Activated T-cell treated with anti-CD3 and anti-CD28 coated beads for 1 hour (primary cell): Measurements from ENCODE around the gene GPX2.

Experiments used
- DNase-seq: peaks from one replicate; pipeline ENCODE4 v3.0.0-alpha.2; 2020; ENCODE audit warnings: low read depth

The GPX2 gene

DNA sequence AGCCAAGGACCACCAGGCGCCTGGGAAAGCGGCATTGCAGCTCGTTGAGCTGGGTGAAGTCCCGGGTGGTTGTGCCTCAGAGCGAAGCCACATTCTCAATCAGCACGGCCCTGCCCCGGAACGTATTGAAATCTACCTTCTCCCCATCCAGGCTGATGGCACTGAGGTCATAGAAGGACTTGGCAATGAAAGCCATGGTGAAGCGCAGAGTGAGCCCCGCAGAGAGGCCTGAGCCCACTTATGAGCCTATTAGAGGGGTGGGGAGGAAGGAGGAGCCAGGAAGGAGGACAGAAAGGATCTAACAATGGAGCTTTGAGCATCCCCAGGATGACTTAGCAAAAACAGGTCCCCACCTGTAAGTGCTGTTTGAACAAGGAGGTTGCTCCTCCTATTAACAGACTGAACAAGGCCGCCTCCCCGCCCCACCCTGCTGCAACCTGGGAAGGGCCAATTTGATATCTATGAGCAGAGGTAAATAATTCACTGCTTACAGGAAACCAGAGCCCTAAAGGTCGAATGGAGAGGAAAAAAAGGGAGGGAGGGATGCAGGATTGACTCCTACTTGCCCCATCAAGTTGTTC is at the start of gene GPX2:
Gene GPX2 (minus strand): TSS at position 215 of the 581 bp plus-strand sequence. CDS start 19 bp downstream, at position 196.
- DNase-seq: no peak

DNA sequence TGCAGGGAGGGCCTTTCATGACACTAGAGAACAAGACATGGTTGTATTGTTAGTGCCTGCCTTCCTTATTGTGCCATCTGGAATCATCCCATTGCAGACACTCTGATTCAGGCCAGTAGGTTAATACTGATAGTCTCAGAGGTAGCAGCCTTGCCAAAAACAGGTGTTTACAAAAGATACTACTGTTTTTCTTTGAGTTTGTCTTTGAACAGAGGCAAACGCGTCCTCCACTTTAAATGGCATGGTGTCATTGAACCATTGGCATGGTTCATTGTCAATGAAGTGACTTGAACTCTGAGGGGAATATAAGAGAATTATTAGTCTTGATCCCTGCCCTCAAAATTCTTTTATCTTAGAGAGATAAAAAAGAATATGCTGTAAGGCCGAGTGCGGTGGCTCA is 48.4 kb upstream of the GPX2 start:
- no peak for DNase-seq

DNA sequence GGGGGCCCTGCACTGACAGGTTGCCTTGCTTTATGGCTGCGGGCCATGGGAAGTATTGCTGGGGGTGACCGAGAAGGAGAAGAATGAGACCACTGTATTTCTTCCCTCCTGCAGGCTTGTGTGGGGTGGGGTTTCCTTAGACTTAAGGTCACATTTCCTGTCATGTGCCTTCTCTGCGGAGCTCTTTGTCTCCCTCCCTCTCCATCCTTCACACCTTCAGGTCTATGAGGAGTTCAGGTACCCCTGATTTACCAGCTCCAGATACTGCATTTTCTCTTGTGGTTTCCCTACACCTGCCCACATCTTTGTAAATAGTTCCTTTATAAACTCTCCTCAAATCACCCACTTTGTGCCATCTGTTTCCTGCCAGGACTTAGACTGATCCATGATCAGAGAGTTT is 47.8 kb upstream of the GPX2 start:
- no peak for DNase-seq

DNA sequence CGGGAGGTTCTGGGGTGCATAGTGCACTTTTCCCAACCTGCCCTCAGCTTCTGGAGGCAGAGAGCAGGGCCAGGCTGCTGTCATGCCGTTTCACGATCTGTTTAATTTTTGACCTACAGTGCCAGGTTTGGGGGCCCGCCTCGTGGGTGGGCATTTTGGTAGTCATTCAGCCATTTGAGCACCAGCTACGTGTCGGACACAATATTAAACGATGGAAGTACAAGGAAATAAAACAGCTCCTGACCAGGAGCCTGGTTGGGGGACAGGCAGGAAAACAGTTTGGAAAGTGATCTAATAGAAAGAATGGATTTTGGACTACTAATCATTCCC is 44.9 kb upstream of the GPX2 start:
- DNase-seq: no peak

DNA sequence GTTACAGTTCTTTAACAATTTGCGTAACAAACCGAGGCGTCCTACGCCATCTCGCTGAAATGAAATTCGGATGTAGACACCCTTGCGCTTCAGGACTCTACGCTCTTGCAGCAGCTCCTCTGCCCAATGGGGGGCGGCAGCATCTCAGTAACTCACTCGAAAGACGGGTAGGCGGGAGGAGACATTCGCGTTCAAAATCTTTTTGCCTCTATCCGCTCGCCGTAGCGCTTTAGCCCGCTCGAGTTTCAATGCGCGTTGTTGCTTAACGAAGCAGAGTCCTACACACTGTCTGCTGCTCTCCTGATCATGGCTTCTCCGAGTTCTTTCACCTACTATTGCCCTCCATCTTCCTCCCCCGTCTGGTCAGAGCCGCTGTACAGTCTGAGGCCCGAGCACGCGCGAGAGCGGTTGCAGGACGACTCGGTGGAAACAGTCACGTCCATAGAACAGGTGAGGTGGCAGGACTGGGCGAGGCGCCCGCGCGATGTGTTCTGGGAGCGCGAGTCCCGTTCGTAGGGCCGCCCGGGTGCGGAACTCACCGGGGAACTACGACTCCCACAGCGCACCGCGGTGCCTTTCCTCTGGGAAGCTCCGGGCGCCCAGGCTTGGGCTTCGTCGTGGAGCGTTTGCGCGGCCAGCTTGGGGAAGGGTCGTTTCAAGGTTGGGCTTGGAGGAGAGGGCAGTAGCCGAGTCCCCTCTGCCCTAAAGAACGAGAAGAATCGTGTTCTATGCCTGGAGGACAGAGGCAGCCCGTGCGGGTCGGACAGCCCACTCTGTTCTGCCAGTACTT is 44.3 kb upstream of the GPX2 start, which contains the start of gene FNTB:
Gene FNTB (plus strand): TSS at position 248 of the 790 bp plus-strand sequence. CDS start 59 bp downstream, at position 307.
- peak; percentile 83 for DNase-seq

DNA sequence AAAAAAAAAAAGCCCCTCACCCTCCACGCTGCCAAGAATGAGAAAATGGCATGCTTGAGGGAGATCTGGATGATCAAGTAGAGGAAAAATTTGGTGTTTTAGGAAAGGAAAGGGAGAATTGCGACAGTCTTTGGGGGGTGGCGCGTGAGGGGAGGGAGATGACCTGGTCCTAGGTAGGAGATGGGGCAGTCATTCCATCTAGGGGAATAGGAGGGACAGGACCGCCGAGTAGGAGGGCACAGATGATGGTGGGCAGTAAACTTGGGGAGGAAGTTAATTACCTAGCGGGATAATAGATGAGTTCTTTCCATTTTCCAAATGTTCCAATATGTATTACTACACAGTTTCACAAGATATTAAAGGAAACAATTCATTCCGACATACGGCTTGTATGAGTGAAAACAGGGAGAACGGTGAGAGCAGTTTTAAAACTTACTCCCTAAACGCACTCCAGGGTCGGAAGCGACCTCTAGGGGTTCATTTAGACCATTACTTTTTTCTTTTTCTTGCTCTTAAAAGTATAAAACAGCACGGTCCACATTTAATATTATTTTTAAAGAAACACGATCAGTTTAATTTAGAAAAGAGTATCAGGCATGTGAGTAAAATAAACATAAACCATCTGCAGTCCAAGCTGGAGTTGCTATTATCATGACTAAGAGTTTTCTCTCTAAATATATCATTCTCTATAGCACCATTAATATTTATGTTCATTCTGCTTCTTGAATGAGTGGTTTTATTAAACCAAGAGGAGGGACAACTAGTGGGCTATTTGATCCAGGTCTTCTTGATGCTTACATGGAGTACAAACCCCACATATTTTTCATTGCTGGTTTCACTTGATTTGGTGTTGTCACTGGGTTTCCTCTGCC is 41.1 kb upstream of the GPX2 start:
- peak; percentile 32 for DNase-seq

DNA sequence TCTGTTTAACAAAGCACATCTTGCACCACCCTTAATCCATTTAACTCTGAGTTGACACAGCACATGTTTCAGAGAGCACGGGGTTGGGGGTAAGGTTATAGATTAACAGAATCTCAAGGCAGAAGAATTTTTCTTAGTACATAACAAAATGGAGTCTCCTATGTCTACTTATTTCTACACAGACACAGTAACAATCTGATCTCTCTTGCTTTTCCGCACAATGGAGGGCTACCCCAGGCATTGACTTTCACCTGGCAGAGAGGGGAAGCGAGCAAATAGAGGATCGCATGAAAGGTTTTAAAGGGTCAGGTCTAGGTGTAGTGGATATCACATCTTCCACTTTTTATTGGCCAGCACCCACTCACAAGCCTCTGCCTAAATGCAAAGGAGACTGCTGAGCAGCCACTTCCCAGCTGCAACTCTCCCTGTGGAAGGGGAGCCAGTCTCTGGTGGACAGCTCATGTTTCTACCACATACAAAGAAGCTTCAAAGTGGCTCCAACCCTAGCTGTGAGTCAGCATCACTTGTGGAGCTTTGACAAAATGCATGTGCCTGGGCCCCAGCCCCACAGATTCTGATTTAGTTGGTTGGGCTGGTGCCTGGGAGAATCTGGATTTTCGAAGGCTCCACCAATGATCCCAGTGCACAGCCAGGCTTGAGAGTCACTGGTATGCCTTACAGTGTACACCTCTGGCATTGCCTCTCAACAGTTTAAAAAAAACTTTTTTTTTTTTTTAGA is 37.0 kb upstream of the GPX2 start:
- no peak for DNase-seq

DNA sequence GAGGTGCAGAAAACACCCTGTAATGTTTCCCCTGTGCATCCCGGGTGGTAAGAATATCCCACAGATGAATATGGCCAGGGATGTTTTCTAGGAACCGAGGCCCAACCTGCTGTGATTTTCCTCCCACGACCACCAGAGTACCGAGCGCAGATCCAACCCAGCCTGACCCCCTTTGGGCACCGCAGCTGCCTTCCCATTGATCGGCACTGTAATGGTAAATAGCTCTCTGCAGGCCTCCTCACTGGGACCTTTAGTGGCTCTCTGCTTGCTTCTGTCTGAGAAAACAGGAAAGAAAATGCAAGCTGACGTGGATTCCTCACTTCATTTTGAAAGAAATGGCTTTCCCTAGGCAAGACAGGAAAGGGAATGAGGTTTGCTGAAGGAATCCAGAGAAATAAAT is 32.0 kb upstream of the GPX2 start:
- no peak for DNase-seq

DNA sequence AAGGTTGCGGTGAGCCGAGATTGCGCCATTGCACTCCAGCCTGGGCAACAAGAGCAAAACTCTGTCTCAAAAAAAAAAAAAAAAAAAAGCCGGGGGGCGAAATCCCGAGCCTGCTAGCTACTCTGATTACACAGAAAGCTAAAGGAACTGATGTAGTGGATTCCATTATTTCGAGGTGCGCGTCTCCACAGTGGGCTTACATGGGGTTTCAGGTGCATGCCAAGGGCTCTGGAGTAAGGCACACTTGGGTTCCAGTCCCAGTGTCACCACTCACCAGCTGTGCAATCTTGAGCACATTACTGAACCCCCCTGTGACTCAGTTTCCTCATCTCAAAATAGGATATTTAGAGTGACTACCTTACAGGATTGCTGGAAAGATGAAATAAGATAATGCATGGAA is 31.3 kb upstream of the GPX2 start:
- DNase-seq: no peak

DNA sequence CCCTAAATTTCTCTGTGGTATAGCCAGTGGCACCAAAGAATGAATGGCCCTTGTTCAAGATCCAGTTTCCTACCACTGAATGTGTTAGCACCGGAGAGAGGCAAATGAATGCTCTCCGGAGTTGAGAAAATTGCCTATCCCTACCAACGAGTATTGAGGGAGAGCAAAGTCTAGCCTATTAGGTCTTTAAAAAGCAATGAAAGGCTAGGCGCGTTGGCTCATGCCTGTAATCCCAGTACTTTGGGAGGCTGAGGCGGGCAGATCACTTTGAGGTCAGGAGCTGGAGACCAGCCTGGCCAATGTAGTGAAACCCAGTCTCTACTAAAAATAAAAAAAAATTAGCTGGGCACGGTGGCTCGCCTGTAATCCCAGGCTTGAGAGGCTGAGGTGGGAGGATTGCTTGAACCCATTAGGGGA is 30.5 kb upstream of the GPX2 start:
- no peak for DNase-seq

DNA sequence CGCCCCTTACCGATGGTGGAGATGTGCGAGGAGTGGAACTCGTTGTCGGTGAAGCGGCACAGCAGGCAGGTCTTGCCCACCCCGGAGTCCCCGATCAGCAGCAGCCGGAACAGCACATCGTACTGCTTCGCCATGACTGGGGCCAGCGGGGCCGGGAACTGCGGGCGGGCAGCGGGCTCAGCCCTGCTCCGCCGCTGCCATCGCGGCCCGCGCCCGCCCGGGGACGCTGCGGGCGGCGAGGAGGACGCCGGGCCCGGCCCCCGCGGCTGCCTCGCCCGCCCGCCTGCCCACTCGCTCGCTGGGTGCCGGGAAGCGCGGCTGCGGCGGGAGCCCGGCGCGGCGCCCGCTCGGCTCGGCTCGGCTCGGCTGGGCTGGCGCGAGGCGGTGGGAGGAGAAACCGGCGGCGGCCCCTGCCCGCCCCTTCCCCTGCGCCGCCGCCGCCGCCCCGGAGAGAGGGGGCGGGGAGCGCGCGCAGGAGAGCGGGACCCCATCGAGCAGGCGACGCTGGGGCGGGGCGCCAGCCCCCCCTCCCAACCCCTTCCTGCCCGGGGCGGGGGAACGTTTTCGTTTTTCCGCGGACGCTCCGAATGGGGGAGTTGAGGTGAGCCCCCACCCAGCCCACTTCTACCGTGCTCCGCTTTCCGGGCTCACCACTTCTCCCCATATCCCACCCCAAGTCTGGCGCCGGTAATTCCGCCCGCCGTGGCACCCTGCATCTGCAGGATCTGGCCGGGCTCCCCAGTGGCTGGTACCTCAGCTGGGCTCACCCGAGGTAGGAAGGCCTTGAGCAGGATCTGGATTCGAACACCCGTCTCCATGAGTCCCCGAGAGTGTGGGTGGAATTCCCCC is 29.6 kb upstream of the GPX2 start, which contains the start of gene RAB15:
Gene RAB15 (minus strand): TSS at position 394 of the 849 bp plus-strand sequence. CDS start 260 bp downstream, at position 134.
- no peak for DNase-seq

DNA sequence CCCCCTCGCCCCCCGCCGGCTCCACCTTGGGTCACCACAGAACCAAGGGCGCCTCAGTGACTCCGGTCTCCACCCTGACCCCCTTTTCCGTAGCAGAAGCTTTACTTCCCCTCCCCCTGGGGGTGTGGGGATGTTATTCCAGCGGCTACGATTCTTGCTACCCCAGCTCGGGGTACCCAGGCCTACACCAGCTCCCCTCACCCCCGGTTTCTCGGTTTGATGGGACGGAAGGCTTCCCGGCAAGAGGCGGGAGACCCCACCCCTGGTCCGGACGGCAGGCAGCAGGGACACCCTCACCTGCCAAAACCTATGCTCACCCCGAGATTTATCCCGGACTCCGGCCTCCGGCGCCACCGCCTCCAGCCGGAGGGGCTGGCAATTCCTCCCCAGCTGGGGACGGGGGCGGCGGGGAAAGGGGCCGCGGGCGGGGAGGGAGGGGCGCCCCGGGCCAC is 29.0 kb upstream of the GPX2 start:
- no peak for DNase-seq

DNA sequence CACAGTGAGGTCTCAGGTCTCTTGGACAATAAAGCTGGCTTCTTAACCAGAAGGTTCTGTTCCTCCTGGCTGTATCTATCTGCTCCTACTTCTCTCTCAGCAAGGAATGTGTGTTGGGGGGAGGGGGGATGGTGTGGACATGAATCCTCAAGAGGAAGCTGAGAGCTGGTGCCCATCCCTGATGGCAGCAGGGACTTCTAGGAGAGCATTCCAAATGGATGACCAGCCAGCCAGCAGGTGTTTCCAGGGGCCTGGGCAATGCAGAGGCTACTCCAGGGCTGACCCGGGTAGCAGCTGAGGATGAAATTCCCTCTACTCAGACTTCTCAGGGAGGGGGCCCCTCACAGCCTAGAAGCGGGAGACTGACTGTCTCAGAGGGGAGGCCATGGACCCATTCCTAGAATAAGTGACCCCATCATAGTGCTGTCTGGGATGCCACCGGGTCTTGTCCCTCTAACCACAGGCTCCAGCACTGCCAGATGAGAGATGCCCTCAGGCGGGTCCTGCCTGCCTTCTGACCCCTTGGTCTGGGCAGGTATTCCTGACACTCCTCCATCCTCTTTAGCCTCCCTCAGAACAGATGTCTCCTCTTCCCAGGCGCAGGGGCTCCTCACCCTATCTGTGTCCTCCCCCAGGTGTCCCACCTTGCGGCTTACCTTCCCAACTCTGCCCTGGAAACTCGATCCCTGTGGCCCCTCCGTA is 28.4 kb upstream of the GPX2 start:
- no peak for DNase-seq

DNA sequence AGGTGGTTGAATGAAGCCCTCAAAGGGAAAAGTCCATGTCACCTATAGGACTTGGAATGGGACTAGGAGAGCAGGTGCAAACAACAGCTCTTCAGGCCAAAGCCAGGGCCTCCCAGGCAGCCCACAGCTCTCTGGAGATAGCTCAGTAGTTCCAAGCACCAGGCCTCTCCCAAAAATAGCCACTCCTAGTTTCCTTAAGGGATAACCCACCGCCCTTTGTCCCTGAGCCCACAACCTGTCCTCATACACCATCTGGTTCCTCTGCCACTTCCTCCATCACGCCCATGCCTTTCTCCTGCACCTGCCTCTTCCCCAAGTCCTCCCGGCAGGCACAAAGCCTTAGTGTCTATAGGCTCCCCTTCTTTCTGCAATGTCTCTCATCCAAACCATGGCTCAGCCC is 27.5 kb upstream of the GPX2 start:
- no peak for DNase-seq

DNA sequence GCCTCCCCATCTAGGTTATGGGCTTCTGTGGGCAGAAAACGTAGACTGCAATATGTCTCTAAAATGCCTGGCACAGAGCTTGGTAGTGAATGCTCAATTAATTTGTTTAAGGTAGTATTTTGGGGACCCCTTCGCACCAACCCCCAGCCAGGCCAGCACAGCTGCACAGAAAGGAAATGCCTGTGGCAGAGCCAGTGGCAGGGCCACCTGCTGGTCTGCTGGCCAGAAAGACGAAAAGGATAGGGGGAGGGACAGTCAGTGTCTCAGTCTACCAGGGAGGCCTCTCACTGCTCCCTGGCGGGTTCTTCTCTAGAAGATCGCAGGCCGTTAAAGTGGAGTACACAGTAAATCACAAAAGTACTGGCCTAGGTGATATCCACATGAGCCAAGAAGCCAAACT is 26.1 kb upstream of the GPX2 start:
- no peak for DNase-seq

DNA sequence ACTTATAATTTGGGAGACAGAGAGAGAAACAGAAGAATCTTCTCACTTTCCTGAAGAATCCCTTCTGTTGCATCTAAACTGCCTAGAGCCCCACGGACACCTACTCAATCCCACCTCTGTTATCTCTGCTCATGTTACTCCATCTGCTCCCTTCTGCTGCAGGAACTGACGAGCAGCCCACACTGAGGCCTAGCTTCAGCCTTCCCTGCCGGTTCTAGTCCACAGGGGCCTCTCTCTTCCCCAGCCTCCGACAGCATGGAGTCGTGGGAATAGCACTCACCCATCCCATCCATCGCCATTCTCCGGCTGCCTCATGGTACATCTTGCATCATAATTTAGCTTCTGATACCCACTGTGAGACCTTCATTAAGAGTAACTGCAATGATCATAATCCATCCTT is 25.6 kb upstream of the GPX2 start:
- DNase-seq: no peak

DNA sequence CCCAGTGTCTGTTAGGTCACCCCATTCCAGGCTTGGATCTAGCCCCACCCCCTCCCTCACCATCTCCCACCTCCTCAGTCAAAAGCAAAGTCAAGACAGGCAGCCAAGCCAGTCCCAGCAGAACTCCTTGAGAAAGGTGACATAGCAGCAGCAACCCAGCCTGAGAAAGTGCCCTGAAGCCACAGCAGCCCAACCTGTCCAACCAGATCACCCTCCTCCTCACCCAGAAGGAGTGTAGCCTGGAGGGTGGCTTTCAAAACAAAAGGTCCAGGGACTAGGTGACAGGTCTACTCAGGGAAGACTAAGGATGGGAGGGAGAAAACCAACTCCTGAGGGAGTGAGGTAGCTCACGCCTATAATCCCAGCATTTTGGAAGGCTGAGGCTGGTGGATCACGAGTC is 24.4 kb upstream of the GPX2 start:
- DNase-seq: no peak

DNA sequence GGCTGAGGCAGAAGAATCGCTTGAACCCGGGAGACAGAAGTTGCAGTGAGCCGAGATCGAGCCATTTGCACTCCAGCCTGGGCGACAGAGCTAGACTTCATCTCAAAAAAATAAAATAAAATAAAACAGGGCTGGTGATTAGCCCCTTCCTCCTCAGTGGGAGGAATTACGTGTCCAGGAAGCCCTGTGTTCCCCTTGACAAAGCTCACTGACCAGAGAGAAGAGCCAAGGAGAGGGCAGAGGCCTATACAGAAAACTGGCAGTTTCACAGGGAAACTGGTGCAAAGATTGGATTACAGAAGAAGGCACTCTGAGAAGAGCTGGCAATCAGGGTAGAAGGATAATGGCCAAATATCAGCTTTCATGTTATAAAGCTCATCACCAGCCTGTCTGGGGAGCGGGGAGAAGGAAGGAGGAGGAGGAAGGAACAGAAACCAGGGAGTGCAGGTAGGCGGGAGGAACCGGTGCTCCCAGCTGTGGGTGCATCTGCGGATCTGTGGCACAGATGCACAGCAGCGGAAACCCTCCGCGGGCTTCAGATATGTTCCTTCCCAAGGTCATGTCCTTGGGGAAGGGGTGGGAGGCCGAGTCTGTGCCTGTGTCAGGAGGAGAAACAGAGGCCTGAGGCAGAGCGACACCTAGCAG is 22.9 kb upstream of the GPX2 start:
- DNase-seq: no peak

DNA sequence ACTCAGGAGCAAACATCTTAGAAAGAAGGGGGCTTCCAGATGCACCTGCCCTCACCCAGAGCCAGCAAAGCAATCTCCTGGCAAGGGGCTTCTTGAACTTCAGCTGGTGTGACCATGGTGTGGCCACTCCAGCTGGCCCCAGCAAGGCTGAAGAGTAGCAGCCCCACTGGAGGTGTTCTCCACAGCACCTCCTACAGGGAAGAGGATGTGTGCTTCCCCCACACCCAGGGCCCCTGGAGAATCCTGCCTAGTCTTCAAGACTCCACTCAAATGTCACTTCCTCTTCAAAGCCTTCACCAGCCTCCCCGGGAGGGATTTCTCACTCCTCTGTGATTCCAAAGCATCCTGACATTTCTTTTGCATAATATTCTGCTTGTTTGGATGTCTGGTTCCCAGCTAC is 21.1 kb upstream of the GPX2 start:
- DNase-seq: no peak

DNA sequence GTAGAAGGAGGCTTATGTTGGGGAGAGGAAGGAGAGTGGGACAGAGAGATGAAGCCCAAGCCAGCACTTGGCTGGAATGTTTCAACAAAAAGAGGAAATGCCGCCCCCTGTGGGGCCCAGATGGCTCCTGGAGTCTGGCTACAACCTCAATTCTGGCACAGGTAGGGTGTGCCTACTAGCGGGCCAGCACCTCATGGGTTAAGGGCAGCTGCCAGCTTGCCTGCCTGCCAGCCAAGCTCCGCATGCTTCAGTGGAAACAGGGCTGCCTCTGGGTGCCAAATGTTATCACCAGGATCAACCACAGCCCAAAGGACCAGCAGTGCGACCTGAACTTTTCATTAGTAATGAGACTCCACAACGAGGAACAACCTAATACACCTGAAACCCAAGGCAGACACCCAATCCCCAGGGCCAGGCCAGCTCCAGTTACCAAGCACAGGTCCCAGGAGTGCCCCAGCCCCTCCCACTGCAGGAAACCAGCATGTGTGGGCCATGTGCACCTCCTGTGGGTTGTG is 18.3 kb upstream of the GPX2 start:
- no peak for DNase-seq
